Prostate gland (tissue), 2 donors: Measurements from ENCODE around the gene GCM1.

Experiments used
- POLR2A ChIP-seq: fragments of 450-650 bp; IDR thresholded peaks from one replicate; pipeline ENCODE4 v1.6.1; 2016; ENCODE audit warnings: antibody characterized with exemption, mild to moderate bottlenecking
- TF ChIP-seq, protein P1 (sequence below), 4 experiments: fragments of 200-600 bp in 2 of 4; fragments of 450-650 bp in 2 of 4; sonication (generic) in 2 of 4; IDR thresholded peaks; 1 replicate in 3 of 4; 2 replicates in 1 of 4; pipeline ENCODE4 v1.5.1; 2016 to 2019; ENCODE audit warnings: antibody characterized with exemption in 4 of 4, mild to moderate bottlenecking in 2 of 4, moderate library complexity in 2 of 4

DNA sequence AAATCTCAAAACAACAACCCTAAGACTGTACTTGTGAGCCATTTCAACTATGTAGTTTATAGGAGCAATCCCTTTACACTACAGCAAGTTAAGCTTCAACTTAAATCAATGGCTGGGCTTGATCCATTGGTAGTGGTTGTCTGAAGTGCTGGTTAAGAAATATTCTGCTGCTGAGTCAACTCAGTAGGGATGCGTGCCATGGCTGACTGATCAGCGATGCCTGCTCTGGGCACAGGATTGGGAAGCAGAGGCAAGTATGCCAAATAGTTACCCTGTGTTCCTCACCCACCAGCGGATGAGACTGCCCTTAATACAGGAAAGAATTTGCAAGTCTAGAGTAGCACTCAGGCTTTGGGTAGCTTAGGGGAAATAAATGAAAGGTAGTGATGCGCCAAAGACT lies 41.5 kb downstream of the GCM1 start:
- TF ChIP-seq, protein P1, sequence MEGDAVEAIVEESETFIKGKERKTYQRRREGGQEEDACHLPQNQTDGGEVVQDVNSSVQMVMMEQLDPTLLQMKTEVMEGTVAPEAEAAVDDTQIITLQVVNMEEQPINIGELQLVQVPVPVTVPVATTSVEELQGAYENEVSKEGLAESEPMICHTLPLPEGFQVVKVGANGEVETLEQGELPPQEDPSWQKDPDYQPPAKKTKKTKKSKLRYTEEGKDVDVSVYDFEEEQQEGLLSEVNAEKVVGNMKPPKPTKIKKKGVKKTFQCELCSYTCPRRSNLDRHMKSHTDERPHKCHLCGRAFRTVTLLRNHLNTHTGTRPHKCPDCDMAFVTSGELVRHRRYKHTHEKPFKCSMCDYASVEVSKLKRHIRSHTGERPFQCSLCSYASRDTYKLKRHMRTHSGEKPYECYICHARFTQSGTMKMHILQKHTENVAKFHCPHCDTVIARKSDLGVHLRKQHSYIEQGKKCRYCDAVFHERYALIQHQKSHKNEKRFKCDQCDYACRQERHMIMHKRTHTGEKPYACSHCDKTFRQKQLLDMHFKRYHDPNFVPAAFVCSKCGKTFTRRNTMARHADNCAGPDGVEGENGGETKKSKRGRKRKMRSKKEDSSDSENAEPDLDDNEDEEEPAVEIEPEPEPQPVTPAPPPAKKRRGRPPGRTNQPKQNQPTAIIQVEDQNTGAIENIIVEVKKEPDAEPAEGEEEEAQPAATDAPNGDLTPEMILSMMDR (IDR thresholded peaks at IDR 0.05): no peak
- TF ChIP-seq POLR2A: no peak
